GM12873 (cell line): ENCODE results near the gene TVP23B.
"Not testable (repeated sequence)": the region's sequence is repeated elsewhere in the genome, so short reads cannot be mapped to it uniquely, and the experiment has no call there.

ENCODE experiments used
- CTCF ChIP-seq: IDR thresholded peaks from 2 replicates; pipeline ENCODE4 v1.5.1; 2012; ENCODE audit warnings: low read depth, mild to moderate bottlenecking, moderate library complexity, low read length, control low read depth; ENCODE audit not compliant: insufficient read depth; ENCODE audit errors: missing control alignments

TVP23B gene

GRCh38 chr17:18780991-18781718 lies at the start of gene TVP23B:
TVP23B (plus strand) TSS chr17:18781183; CDS start chr17:18781294, 111 bp downstream.
- not testable (repeated sequence) for TF ChIP-seq CTCF

GRCh38 chr17:18743699-18744421 lies 37.1 kb upstream of the TVP23B start, which contains the start of gene FBXW10:
FBXW10 (plus strand) TSS chr17:18744054; CDS start chr17:18744245, 191 bp downstream.
- not testable (repeated sequence) for TF ChIP-seq CTCF

- no peak for TF ChIP-seq CTCF
Observed at GRCh38 chr17:18772471-18772870, 8.5 kb upstream of the TVP23B start.

- TF ChIP-seq CTCF, result peak; percentile 11
Observed at GRCh38 chr17:18791402-18791801, 10.4 kb downstream of the TVP23B start.

- TF ChIP-seq CTCF, result peak; percentile 49
Observed at GRCh38 chr17:18816489-18817371, 35.7 kb downstream of the TVP23B start.

- no peak for TF ChIP-seq CTCF
Observed at GRCh38 chr17:18848501-18848900, 67.5 kb downstream of the TVP23B start.
